ENCODE results near the gene FAM200B.

GRCh38 chr4:15704129-15704528 lies 22.5 kb downstream of the FAM200B start:
- TF ChIP-seq CTCF (conservative IDR thresholded peaks at IDR 0.05 in 1 of 2, IDR thresholded peaks at IDR 0.05 in 1 of 2; ENCODE audit: low read depth in 1 of 2, low read length in 2 of 2) (no peak), EZH2 (IDR thresholded peaks at IDR 0.05; ENCODE audit: low read length, missing control alignments) (no peak)

Measured in fibroblast of lung (primary cell).